ENCODE measurements around the gene PBX3.

Gene PBX3

DNA sequence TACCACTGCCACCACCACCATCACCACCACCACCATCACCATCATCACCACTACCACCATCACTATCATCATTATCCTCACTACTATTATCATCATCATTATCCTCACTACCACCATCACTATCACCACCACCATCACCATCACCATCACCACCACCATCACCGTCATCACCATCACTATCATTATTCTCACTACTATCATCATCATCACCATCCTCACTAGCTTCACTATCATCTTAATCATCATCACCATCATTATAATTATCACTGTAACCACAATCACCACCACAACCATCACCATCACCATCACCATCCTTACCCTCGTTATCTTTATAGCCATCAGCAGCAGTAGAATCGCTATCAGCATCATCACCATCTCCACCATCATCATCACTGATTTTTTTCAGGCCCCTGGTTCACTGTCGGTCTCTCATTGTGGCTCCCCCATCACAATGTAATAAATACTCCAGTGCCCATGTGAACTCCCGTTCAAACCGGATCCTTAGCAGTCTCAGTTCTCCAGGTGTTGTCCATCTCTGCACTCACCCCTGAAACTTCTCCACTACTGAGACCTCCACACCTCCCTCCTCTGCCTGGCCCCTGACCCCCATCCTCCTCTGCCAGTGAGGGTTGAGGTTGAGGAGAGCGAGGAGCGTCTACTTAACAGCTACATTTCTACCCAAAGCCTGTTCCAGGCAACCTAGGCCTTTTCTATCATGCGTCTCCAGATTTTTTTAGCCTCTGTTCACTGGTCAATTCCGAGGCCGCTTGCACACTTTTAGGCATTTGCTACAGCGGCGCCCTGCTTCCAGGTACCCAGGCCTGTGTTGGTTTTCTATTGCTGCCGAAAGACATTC lies 238.2 kb downstream of the PBX3 start:
- DNase-seq: no peak

GRCh38 chr9:125985998-125986655 lies 239.0 kb downstream of the PBX3 start:
- no peak for DNase-seq

DNA sequence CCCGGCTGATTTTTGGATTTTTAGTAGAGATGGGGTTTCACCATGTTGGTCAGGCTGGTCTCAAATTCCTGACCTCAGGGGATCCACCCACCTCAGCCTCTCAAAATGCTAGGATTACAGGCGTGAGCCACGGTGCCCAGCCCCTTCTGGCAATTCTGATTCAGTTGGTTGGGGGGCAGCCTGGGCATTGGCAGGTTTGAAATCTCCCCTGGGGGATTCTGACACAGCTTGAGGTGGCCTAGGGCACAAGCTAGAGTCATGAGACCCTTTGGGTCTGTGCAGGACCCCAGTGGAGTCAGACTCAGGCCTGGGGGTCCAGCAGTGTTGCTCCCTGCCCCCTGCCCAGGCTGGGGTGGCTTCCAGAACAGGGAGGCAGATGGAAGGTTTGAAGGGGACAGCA lies 239.8 kb downstream of the PBX3 start:
- DNase-seq: no peak

- DNase-seq: no peak
Observed at GRCh38 chr9:125987420-125987819, 240.2 kb downstream of the PBX3 start.

DNA sequence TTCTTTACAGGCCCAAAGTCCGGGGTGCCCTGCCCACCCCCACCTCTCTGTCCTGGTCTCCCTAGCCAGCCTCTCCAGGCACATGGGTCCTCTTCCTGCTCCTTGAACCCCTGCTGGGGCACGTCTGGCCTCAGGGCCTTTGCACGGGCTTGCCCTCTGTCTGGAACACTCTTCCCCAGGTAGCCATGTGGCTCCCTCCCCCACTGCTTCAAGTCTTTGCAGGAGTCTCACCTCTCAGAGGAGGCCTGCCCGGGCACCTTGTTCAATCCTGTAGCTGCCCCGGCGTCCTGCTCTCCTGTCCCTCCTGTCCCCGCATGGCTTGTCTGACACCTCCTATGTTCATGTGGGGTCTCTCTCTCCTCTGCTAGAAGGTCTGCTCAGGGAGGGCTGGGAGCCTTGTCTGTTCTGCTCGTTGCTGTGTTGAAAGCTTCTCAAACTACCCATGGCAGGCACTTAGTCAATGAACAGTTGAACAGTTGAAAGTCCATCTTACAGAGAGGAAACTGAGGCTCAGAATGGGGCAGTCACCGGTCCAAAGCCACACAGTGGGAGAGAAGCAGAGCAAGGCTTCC lies 241.4 kb downstream of the PBX3 start:
- DNase-seq: no peak

GRCh38 chr9:125989090-125989501 lies 241.9 kb downstream of the PBX3 start:
- DNase-seq: no peak

DNA sequence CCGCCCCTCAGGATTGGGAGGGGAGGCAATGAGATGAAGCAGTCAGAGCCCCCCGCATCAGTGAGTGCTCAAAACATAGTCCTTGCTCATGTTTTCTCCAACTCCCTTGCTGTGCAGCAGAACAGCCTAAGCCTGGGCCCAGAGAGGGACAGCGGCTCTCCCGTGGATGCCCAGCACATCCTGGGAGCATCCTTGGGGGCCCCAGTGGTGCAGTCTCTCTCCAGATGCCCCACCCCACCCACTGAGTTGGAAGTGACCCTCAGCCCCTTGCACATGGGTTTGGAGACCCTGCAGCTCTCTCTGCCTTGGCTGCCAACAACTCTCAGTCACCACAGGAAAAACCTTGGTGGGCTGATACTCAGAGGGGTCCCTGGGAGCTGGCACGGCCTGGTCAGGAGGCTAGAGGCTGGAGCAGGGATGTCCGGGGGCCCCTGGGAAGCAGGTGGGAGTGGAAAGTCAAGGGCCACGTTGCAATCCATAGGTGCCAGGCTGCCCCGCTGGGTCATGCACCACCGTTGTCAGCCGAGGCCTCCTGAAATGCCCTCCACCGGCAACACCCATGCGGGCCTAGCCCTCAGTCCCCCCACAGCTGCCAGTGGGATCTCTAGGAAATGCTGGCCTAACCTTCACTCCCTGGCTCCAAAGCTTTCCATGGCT lies 242.5 kb downstream of the PBX3 start:
- DNase-seq: no peak

DNA sequence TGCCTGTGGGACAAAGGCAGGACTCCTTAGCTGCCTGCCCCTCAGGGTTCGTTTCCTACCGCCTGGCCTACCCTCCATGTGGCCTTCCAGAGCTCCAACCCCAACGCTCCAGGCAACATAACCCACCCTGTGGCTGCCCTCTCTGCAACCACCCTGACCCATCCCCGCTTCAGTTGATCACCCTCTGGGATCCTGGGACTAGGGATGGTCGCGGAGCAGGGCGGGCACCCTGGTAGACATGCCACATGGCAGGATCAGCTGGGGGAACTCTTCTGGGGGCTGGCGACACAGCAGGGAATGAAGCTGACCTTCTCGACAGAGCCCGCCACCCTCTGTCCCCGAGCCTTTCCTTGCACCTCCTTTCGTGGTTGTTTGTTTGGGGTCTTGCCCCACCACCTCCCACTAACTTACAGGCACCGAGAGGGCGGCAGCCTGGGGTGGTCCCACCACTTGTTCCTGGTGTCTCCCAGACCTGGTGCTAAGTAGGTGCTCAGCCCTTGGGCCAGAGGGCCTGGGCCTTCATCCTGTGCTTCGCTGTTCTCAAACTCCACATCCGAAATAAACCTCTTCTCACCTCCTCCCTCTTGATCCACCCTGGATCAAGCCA lies 243.1 kb downstream of the PBX3 start:
- DNase-seq: no peak

- DNase-seq: no peak
Observed at GRCh38 chr9:125990793-125991220, 243.6 kb downstream of the PBX3 start.

- no peak for DNase-seq
Observed at GRCh38 chr9:125991886-125992529, 244.8 kb downstream of the PBX3 start.

- no peak for DNase-seq
Observed at GRCh38 chr9:125992557-125992956, 245.4 kb downstream of the PBX3 start.

DNA sequence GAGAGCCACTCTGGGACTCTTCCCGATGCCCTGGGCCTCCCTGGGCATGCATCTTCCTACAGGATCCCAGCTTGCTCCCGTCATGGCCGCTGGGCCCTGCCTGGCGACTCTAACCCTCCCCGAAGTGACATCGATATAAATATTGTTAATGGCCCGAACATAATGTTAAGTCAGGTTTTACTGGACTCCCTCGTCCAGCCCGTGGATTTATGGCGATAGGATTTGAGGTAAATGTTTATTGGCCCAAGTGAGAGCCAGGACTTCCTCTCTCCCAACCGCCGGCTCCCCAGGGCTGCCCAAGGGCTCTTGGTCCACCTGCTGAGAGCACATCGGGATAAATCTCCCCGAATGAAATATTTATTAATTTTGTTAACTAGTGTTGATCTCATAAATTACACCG lies 246.3 kb downstream of the PBX3 start:
- no peak for DNase-seq

DNA sequence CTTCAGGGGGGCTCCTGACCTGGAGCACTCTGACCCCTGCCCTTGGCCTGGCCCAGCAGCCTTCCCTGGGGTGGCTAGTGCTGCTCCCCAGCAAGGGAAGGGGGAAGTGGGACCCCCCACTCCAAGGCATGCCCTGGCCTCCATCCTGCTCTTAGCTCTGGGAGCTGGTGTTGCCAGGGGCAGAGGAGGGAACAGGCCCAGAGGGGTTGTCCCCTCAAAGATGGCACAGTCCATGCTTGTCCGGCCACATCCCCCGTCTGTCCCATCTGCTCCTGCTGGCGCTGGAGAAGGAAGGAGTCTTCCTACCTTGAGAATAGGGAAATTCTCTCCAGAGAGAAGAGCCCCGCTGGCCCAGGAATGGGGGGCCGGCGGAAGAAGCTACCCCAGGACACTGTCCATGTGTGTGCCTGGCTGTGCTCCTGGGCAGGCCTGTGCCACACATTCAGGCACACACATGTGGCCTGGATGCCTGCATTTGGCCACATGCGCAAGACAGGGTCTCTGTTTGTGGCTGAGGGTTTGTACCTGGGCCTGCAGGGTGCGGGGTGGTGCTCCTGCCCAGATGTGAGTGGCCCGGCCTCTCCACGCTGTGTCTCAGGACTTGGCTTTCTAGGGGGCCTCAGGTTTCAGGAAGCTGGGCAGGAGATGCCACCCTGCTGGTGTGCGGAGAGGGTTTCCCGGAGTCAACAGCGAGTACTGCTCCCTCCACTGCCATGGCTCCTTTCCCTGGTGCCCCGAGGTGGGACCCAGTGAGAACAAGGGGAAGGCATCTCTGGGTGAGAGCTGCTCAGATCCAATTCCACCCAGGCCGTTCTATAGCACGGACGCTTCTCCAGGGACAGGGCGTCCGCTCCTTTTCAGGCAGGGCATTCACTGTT lies 247.1 kb downstream of the PBX3 start:
- no peak for DNase-seq

GRCh38 chr9:125995006-125995405 lies 247.8 kb downstream of the PBX3 start:
- DNase-seq: no peak

- DNase-seq: no peak
Observed at GRCh38 chr9:125995706-125996105, 248.5 kb downstream of the PBX3 start.

DNA sequence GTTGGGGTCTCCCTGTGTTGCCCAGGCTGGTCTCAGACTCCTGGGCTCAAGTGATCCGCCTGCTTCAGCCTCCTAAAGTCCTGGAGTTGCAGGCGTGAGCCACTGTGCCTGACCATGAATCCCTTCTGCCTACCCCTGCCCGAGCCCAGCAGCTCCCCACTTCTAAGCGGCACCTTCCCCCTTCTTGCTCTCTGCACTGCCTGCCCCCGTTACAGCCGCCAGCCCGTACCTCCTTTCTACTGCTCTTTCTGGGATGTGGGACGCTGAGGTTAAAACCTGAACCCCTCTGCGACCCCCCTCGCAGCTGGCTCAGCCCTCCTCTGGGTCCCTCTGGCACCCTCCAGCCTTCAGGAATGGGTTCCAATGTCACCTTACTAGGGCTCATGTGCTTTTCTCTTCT lies 249.6 kb downstream of the PBX3 start:
- no peak for DNase-seq

- peak; percentile 73 for DNase-seq
Observed at GRCh38 chr9:125997196-125997823, 250.1 kb downstream of the PBX3 start.

DNA sequence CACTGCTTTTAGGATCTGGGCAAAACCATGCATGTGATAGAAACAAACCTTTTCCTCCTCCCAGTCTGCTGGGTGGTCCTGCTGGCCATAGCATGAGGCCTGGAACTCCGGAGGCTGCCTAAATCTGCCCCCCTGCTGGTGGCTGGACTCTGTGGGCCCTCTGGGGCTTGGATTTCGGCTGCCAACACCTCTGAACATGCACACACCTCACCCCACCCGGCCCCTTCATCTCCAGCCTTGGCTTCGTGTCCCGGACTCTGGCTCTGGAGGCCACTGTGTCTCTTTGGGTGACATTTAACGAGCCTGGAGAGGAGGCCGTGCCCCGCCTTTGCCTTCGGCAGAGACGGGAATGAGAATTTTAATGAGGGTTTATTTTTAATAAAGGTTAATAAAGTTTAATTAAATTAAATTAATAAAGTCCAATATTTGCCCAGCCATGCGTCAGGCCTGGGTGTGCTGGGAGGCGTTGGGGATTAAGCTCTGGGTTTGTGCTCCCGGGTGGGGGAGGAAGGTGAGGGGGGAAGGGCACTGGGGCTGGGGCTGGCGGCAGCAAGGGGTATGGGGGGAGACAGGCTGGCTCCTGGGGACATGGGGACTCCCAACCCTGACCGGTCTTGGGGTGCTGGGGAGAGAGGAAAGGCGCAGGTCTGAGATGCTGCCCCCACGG lies 251.8 kb downstream of the PBX3 start:
- DNase-seq: no peak

DNA sequence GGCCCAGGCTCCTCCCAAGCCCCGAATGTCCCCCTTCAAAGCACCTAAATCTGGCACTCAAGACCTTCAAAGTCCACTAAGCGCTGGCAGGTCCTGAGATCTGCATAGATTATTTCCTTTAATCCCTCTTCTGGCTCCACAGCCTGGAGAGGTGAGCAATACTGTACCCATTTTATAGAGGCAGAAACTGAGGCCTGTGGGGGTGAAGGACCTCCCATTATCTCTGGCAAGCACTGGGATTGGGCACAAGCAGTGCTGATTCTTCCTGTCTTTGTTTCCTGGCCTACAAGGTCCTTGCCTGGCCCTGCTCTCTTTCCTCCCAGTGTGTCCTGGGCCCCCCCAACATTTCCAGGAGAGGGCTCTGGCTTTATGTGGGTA lies 252.3 kb downstream of the PBX3 start:
- no peak for DNase-seq

GRCh38 chr9:126000256-126000655 lies 253.1 kb downstream of the PBX3 start:
- DNase-seq: no peak

Data from NCI-H2107 (cell line).